SJSA1 (cell line): ENCODE data around the gene SIRPB2. TPM values are rescaled to one million over a fixed set of nuclear protein-coding genes. Genes with fewer than 3 reads are reported as not detected.

Experiments
- DNase-seq, 2 experiments: peaks; one replicate each; pipeline ENCODE4 v3.0.0-alpha.2; 2015 to 2020; ENCODE audit warnings: low spot score in 2 of 2, low read depth in 1 of 2
- H3K27ac ChIP-seq: fragments of 250-450 bp; sonication (Bioruptor Pico); 2 replicates; pipeline ENCODE4 v1.5.1; 2020; ENCODE audit warnings: mild to moderate bottlenecking, moderate library complexity
- H3K27me3 ChIP-seq: fragments of 250-450 bp; sonication (Bioruptor Pico); replicated peaks from 2 replicates; pipeline ENCODE4 v1.5.1; 2020; ENCODE audit warnings: mild to moderate bottlenecking, moderate library complexity
- H3K36me3 ChIP-seq: fragments of 250-450 bp; sonication (Bioruptor Pico); 2 replicates; pipeline ENCODE4 v1.5.1; 2020; ENCODE audit warnings: mild to moderate bottlenecking
- H3K4me1 ChIP-seq: fragments of 250-450 bp; sonication (Bioruptor Pico); replicated peaks from 2 replicates; pipeline ENCODE4 v1.6.1; 2021; ENCODE audit warnings: mild to moderate bottlenecking
- H3K4me3 ChIP-seq: fragments of 250-450 bp; sonication (Bioruptor Pico); 2 replicates; pipeline ENCODE4 v1.5.1; 2020; ENCODE audit warnings: mild to moderate bottlenecking
- H3K9me3 ChIP-seq: fragments of 250-450 bp; sonication (Bioruptor Pico); replicated peaks from 2 replicates; pipeline ENCODE4 v1.5.1; 2020; ENCODE audit warnings: mild to moderate bottlenecking
- total RNA-seq: library from RNA; depleted of rRNA; stranded (reverse); fragments of >200 nt; shearing (Covaris generic); gene quantifications from 2 replicates; pipeline ENCODE4 v1.2.3, GENCODE V29; 2014; rRNA removed

The SIRPB2 gene
- total RNA-seq: not detected in 2 replicates

- no peaks in the 10 kb centered on the region for H3K4me1 ChIP-seq
- H3K36me3 ChIP-seq: no peaks in the 10 kb centered on the region
- no peak within 1 kb of the TSS for H3K4me3 ChIP-seq
- H3K9me3 ChIP-seq: peaks cover 3% of the 10 kb centered on the region; the same call in 1 of the 2 replicates
- H3K27ac ChIP-seq: no peak within 1 kb of the TSS
- DNase-seq: no peak
- peaks cover 80% of the 10 kb centered on the region for H3K27me3 ChIP-seq
Observed at GRCh38 chr20:1491281-1491840, at the start of gene SIRPB2. Gene SIRPB2, minus strand, starts transcription at chr20:1491420. Its CDS starts 61 bp downstream, at chr20:1491359.

GRCh38 chr20:1539816-1540419 lies 48.7 kb upstream of the SIRPB2 start:
- no peak for DNase-seq
- no peaks in the 10 kb centered on the region for H3K36me3 ChIP-seq

DNA sequence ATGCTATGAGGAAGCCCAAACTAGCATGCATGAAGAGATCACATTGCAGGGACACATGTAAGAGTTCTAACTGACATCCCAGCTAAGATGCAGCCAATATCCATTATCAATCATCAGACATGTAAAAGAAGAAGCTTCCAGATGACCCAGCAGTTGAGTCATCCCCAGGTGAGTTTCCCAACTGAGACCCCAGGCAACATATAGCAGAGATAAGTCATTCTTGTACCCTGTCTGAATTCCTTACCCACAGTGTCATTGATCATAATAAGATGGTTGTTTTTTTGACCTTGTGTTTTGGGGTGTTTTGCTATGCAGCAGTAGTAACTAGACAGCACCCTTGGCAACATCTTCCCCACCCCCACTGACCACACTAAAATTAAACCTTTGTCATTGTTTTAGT lies 47.4 kb upstream of the SIRPB2 start:
- H3K4me3 ChIP-seq: no peak overlapping the region
- no peaks in the 10 kb centered on the region for H3K4me1 ChIP-seq
- no peaks in the 10 kb centered on the region for H3K36me3 ChIP-seq
- H3K27ac ChIP-seq: no peak overlapping the region
- no peaks in the 10 kb centered on the region for H3K9me3 ChIP-seq
- DNase-seq: no peak
- peaks cover 13% of the 10 kb centered on the region for H3K27me3 ChIP-seq

More at GRCh38 chr20:1539816-1540419, 48.7 kb upstream of the SIRPB2 start:
- no peak overlapping the region for H3K27ac ChIP-seq
- no peak overlapping the region for H3K4me3 ChIP-seq
- no peaks in the 10 kb centered on the region for H3K9me3 ChIP-seq
- H3K4me1 ChIP-seq: no peaks in the 10 kb centered on the region
- peaks cover 6% of the 10 kb centered on the region for H3K27me3 ChIP-seq

GRCh38 chr20:1537731-1538058 lies 46.5 kb upstream of the SIRPB2 start:
- H3K4me3 ChIP-seq: no peak overlapping the region
- no peak for DNase-seq

GRCh38 chr20:1536893-1537730 lies 45.9 kb upstream of the SIRPB2 start:
- no peak for DNase-seq
- H3K4me1 ChIP-seq: no peaks in the 10 kb centered on the region
- no peaks in the 10 kb centered on the region for H3K36me3 ChIP-seq
- H3K4me3 ChIP-seq: no peak overlapping the region
- peaks cover 13% of the 10 kb centered on the region for H3K27me3 ChIP-seq
- H3K27ac ChIP-seq: no peak overlapping the region
- H3K9me3 ChIP-seq: no peaks in the 10 kb centered on the region

More at GRCh38 chr20:1537731-1538058, 46.5 kb upstream of the SIRPB2 start:
- Histone ChIP-seq H3K36me3 (no peaks in the 10 kb centered on the region), H3K27me3 (peaks cover 13% of the 10 kb centered on the region), H3K27ac (no peak overlapping the region), H3K4me1 (no peaks in the 10 kb centered on the region), H3K9me3 (no peaks in the 10 kb centered on the region)

- no peaks in the 10 kb centered on the region for H3K36me3 ChIP-seq
- H3K4me1 ChIP-seq: no peaks in the 10 kb centered on the region
- no peaks in the 10 kb centered on the region for H3K9me3 ChIP-seq
- H3K27ac ChIP-seq: no peak overlapping the region
- DNase-seq: no peak
- no peak overlapping the region for H3K4me3 ChIP-seq
- peaks cover 18% of the 10 kb centered on the region for H3K27me3 ChIP-seq
Observed at GRCh38 chr20:1535420-1536175, 44.4 kb upstream of the SIRPB2 start.

- Histone ChIP-seq H3K27ac (no peak overlapping the region), H3K9me3 (no peaks in the 10 kb centered on the region), H3K36me3 (no peaks in the 10 kb centered on the region), H3K27me3 (peaks cover 18% of the 10 kb centered on the region), H3K4me3 (no peak overlapping the region), H3K4me1 (no peaks in the 10 kb centered on the region)
- no peak for DNase-seq
Observed at GRCh38 chr20:1534526-1534925, 43.3 kb upstream of the SIRPB2 start.

DNA sequence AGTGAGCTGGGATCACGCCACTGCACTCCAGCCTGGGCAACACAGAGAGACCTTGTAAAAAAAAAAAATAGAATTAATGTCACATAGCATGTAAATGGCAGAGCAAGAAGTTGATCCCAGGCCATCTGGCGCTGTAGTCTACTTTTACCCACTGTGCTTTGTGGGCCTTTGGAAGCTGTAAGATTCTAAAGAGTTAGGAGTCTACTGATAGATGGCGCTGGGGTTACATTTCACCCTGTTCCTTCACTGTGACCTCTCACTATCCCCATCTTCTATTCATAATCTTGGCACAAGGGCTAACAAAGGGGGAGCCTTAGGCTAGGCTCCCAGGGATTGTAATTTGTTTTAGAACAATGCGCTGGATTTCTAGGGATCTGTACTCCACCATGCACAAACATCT lies 41.8 kb upstream of the SIRPB2 start:
- Histone ChIP-seq H3K27ac (no peak overlapping the region), H3K4me3 (no peak overlapping the region), H3K27me3 (peaks cover 21% of the 10 kb centered on the region), H3K36me3 (no peaks in the 10 kb centered on the region), H3K4me1 (no peaks in the 10 kb centered on the region), H3K9me3 (no peaks in the 10 kb centered on the region)
- no peak for DNase-seq

DNA sequence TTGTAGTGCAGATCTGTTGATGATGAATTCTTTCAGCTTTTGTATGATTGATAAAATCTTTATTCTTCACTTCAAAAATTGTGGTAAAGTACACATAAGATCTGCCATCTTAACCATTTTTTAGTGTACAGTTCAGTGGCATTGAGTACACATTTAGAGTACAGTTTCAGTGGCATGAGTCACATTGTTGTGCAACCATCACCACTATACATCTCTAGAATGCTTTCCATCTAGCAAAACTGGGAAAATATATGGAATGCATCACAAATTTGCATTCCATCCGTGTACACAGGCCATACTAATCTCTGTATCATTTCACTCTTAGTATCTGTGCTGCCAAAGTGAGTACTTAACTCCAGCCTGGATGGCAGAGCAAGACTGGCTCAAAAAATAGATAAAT lies 37.6 kb upstream of the SIRPB2 start:
- H3K27me3 ChIP-seq: peaks cover 9% of the 10 kb centered on the region; the same call in 1 of the 2 replicates
- no peaks in the 10 kb centered on the region for H3K36me3 ChIP-seq
- no peak overlapping the region for H3K4me3 ChIP-seq
- H3K27ac ChIP-seq: no peak overlapping the region
- no peaks in the 10 kb centered on the region for H3K9me3 ChIP-seq
- H3K4me1 ChIP-seq: no peaks in the 10 kb centered on the region
- no peak for DNase-seq

DNA sequence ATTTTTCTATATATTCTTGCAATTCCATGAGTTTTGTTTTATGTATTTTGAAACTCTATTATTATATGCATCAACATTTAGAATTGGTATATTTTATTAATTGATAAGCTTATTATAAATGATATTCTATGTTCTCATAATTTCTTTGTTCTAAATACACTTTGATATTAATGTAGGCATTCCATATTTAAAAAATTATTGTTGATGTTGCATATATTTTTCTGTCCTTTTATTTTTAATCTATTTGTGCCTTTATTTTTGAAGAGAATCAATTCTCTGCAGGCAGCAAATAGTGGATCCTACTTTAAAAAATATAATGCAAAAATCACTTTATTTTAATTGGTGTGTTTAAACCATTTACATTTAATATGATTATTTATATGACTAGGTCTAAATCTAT lies 36.7 kb upstream of the SIRPB2 start:
- Histone ChIP-seq H3K27ac (no peak overlapping the region), H3K27me3 (peaks cover 11% of the 10 kb centered on the region; the same call in 1 of the 2 replicates), H3K4me3 (no peak overlapping the region), H3K4me1 (no peaks in the 10 kb centered on the region), H3K36me3 (no peaks in the 10 kb centered on the region), H3K9me3 (no peaks in the 10 kb centered on the region)
- DNase-seq: no peak

DNA sequence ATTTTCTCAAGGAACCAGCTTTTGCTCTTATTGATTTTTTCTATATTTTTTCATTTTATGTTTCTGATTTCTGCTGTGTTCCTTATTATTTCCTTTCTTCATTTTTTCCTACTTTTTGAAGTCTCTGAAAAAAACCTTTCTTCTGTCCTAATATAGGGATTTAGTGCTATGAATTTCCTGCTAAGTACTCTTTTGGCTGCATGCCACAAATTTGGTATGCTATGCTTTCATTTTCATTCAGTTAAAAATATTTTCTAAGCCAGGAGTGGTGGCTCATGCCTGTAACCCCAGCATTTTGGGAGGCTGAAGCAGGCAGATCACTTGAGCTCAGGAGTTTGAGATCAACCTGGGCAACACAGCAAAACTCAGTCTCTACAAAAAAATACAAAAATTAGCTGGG lies 35.7 kb upstream of the SIRPB2 start:
- Histone ChIP-seq H3K36me3 (no peaks in the 10 kb centered on the region), H3K4me3 (no peak overlapping the region), H3K4me1 (no peaks in the 10 kb centered on the region), H3K27me3 (peaks cover 19% of the 10 kb centered on the region; the same call in 1 of the 2 replicates), H3K27ac (no peak overlapping the region), H3K9me3 (no peaks in the 10 kb centered on the region)
- DNase-seq: no peak

DNA sequence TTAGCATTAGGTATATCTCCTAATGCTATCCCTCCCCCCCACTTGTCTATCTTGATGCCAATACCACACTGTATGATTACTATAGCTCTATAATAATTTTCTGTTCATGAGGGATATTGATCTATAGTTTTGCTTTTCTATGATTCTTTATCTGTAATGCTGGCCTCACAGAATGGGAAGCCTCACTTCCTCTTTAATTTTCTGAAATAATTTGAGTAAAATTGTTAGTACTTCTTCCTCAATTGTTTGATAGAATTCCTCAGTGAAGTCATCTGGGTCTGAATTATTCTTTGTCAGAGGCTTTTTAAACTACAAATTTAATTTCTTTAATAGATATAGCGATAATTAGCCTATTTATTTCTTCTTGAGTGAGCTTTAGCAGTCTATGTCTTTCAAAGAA lies 35.1 kb upstream of the SIRPB2 start:
- H3K4me1 ChIP-seq: no peaks in the 10 kb centered on the region
- H3K27ac ChIP-seq: no peak overlapping the region
- DNase-seq: no peak
- H3K27me3 ChIP-seq: peaks cover 20% of the 10 kb centered on the region; the same call in 1 of the 2 replicates
- no peaks in the 10 kb centered on the region for H3K9me3 ChIP-seq
- no peak overlapping the region for H3K4me3 ChIP-seq
- no peaks in the 10 kb centered on the region for H3K36me3 ChIP-seq

- DNase-seq: no peak
- no peak overlapping the region for H3K4me3 ChIP-seq
Observed at GRCh38 chr20:1524004-1524403, 32.8 kb upstream of the SIRPB2 start.

More at GRCh38 chr20:1524004-1524403, 32.8 kb upstream of the SIRPB2 start:
- Histone ChIP-seq H3K27ac (no peak overlapping the region), H3K27me3 (peaks cover 17% of the 10 kb centered on the region), H3K36me3 (no peaks in the 10 kb centered on the region), H3K4me1 (no peaks in the 10 kb centered on the region), H3K9me3 (no peaks in the 10 kb centered on the region)
